ENCODE measurements around the gene ARPC1B. TPM values are rescaled to one million over a fixed set of nuclear protein-coding genes. Genes with fewer than 3 reads are reported as not detected.
A peak's percentile ranks its signal among the peaks of the same experiment; 100 is the strongest.
"Not testable (repeated sequence)": the region's sequence is repeated elsewhere in the genome, so short reads cannot be mapped to it uniquely, and the experiment has no call there.

ARPC1B gene
- total and polyA plus RNA-seq, 3 experiments from 2014 or later = 238 to 821 (median 258) TPM

DNA sequence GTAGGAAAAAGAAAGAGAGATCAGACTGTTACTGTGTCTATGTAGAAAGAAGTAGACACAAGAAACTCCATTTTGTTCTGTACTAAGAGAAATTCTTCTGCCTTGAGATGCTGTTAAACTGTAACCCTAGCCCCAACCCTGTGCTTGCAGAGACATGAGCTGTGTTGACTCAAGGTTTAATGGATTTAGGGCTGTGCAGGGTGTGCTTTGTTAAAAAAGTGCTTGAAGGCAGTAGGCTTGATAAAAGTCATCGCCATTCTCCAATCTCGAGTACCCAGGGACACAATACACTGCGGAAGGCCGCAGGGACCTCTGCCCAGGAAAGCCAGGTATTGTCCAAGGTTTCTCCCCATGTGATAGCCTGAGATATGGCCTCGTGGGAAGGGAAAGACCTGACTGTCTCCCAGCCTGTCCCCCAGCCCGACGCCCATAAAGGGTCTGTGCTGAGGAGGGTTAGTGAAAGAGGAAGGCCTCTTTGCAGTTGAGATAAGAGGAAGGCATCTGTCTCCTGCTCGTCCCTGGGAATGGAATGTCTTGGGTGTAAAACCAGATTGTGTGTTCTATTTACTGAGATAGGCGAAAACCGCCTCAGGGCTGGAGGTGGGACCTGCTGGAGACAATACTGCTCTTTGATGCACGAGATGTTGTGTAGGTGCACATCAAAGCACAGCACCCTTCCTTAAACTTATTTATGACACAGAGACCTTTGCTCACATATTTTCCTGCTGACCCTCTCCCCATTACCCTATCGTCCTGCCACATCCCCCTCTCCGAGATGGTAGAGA is 57.4 kb downstream of the ARPC1B start:
- POLR2A ChIA-PET = not testable (repeated sequence)
- peak overlapping the region in 1 of 8 donors; percentile 35 for H3K27ac Mint-ChIP-seq

GRCh38 chr7:99433158-99433557 is 58.6 kb downstream of the ARPC1B start:
- no peak overlapping the region for H3K27ac ChIP-seq (ENCODE audit: low read depth, low read length)
- H3K4me3 Mint-ChIP-seq = peak overlapping the region in 1 of 7 donors; percentile 40
- H3K27me3 Mint-ChIP-seq = no peaks in the 10 kb centered on the region
- no peaks in the 10 kb centered on the region for H3K27me3 ChIP-seq (ENCODE audit: insufficient read depth, low read length, poor library complexity, severe bottlenecking)
- POLR2A ChIA-PET = no interaction called here
- peak overlapping the region in 2 of 8 donors; percentile 8 to 32 for H3K27ac Mint-ChIP-seq
- H3K36me3 Mint-ChIP-seq = peaks cover 0 to 49% (median 4%) of the 10 kb centered on the region in 3 donors
- CTCF ChIA-PET = no interaction called here
- no peaks in the 10 kb centered on the region for H3K36me3 ChIP-seq (ENCODE audit: insufficient read depth, low read length)
- H3K4me1 Mint-ChIP-seq = peaks cover 0 to 10% (median 4%) of the 10 kb centered on the region in 3 donors
- no peaks in the 10 kb centered on the region for H3K9me3 ChIP-seq (ENCODE audit: low read length)
- H3K9me3 Mint-ChIP-seq = no peaks in the 10 kb centered on the region
- no peak for DNase-seq
- H3K4me3 ChIP-seq (ENCODE audit: low read length) = no peak overlapping the region
- H3K4me1 ChIP-seq (ENCODE audit: insufficient read depth, low read length) = no peaks in the 10 kb centered on the region

More for the DNA sequence above, 57.4 kb downstream of the ARPC1B start:
- H3K27me3 ChIP-seq (ENCODE audit: insufficient read depth, low read length, poor library complexity, severe bottlenecking); DNase-seq; H3K27ac ChIP-seq (ENCODE audit: low read depth, low read length); H3K4me3 ChIP-seq (ENCODE audit: low read length); H3K9me3 ChIP-seq (ENCODE audit: low read length); H3K4me1 Mint-ChIP-seq; H3K4me1 ChIP-seq (ENCODE audit: insufficient read depth, low read length); CTCF ChIA-PET; H3K9me3 Mint-ChIP-seq; H3K36me3 ChIP-seq (ENCODE audit: insufficient read depth, low read length); H3K27me3 Mint-ChIP-seq: not testable (repeated sequence)
- Mint-ChIP-seq H3K36me3 (peaks cover 0 to 53% (median 4%) of the 10 kb centered on the region in 3 donors), H3K4me3 (peak overlapping the region in 1 of 7 donors; percentile 56)

DNA sequence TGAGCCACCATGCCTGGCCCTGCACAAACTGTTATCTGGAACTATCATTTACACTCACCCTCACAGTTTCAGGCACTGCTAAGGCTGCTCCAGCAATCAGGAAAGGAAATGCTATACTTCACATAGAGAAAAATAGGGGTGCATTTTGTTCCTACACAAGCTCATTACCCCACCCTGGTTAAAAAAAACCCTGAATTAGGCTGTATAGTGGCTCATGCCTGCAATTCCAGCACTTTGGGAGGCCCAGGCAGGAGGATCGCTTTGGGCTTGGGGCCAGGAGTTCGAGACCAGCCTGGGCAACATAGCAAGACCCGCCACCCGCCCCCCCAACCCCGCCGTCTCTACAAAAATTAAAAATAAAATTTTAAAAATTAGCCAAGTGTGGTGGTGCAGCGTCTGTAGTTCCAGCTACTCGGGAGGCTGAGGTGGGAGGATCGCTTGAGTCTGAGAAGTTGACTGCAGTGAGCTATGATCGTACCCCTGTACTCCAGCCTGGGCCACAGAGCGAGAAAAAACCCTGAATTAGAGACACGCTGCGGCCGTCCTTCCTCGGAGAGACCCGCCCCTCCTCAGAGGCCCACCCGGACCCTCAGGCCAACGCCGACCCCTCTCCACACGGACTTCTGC is 63.5 kb downstream of the ARPC1B start:
- Histone ChIP-seq H3K4me3 (ENCODE audit: low read length) (peak overlapping the region; percentile 90), H3K36me3 (ENCODE audit: insufficient read depth, low read length) (no peaks in the 10 kb centered on the region), H3K27me3 (ENCODE audit: insufficient read depth, low read length, poor library complexity, severe bottlenecking) (no peaks in the 10 kb centered on the region), H3K27ac (ENCODE audit: low read depth, low read length) (peak overlapping the region; percentile 84), H3K9me3 (ENCODE audit: low read length) (no peaks in the 10 kb centered on the region), H3K4me1 (ENCODE audit: insufficient read depth, low read length) (peaks cover 11% of the 10 kb centered on the region)
- H3K4me3 Mint-ChIP-seq = peak overlapping the region; percentile 94 to 99 (median 97)
- DNase-seq = no peak
- peak overlapping the region; percentile 84 to 98 (median 94) for H3K27ac Mint-ChIP-seq
- ChIA-PET CTCF (interaction anchor here (1.8 kb wide), 1 partner anchor 11 kb away, joined by 6 read pairs; no protein-coding TSS in a partner anchor), POLR2A (interaction anchor here (0.6 to 2.0 kb wide), 10 partner anchors 9 to 1004 kb away, joined by 3 to 10 read pairs (median 4); partner anchors contain the start of genes ARPC1A, BUD31, PDAP1 and ZKSCAN5)
- H3K27me3 Mint-ChIP-seq = no peaks in the 10 kb centered on the region
- H3K4me1 Mint-ChIP-seq = peaks cover 24 to 43% (median 33%) of the 10 kb centered on the region in 3 donors
- H3K36me3 Mint-ChIP-seq = peaks cover 0 to 36% (median 3%) of the 10 kb centered on the region in 3 donors
- H3K9me3 Mint-ChIP-seq = no peaks in the 10 kb centered on the region

DNA sequence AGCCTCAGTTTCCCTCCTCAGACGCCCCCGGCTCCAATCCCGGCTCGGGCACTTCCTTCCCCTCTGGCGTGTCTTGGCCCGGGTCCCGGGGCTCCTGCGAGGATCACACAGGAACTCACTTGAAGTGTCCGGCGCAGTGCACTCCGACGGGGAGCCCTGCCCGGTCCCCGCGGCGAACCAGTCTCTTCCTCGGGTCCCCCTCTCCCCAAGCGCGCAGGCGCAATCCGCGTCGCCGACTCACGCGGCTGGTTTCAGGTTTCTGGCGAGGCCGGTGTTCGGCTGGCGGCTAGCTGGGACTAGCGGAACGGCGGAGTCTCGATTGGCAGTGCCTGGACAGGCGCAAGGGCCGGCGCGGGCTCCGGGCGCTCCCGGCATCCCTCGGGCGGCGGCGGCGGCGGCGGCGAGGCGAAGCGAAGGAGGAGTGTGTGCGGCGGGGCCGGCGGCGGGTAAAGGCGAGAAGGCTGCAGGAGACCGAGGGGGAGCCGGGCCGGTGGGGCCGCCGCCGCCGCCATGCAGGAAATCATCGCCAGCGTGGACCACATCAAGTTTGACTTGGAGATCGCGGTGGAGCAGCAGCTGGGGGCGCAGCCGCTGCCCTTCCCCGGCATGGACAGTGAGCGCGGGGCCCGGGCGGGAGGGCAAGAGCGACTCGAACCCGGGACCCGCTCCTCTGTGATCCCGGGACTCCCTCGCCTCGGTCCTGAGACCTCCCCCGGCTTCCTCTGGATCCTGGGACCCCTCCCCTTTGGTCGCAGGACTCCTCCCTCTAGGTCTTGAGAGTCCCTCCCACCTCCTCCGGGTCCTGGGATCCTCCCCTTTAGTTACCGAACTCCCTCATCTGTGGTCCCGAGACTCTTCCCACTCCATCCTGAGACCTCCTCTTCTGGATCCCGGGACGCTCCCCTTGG is 64.3 kb downstream of the ARPC1B start, which contains the start of the genes CPSF4 and PTCD1:
CPSF4 (plus strand) TSS at position 371 of the 908 bp plus-strand sequence; CDS start at position 511, 140 bp downstream.
PTCD1 (minus strand) TSS at position 226 of the 908 bp plus-strand sequence. CDS start 3,556 bp downstream, outside the sequence.
- POLR2A ChIA-PET = interaction anchor here (0.5 to 2.0 kb wide), 12 partner anchors 8 to 1003 kb away, joined by 3 to 10 read pairs (median 4); partner anchors contain the start of genes ARPC1A, BUD31, PDAP1 and ZKSCAN5
- Mint-ChIP-seq H3K4me3 (peak within 1 kb of the TSS; percentile 94 to 99 (median 97)), H3K9me3 (no peaks in the 10 kb centered on the region), H3K36me3 (peaks cover 0 to 33% (median 2%) of the 10 kb centered on the region in 3 donors), H3K27ac (peak within 1 kb of the TSS; percentile 84 to 98 (median 94)), H3K27me3 (no peaks in the 10 kb centered on the region), H3K4me1 (peaks cover 26 to 46% (median 36%) of the 10 kb centered on the region in 3 donors)
- peaks cover 11% of the 10 kb centered on the region for H3K4me1 ChIP-seq (ENCODE audit: insufficient read depth, low read length)
- peak within 1 kb of the TSS; percentile 90 for H3K4me3 ChIP-seq (ENCODE audit: low read length)
- no peaks in the 10 kb centered on the region for H3K36me3 ChIP-seq (ENCODE audit: insufficient read depth, low read length)
- peak; percentile 76 to 90 (median 81) for DNase-seq
- CTCF ChIA-PET = interaction anchor here (1.8 kb wide), 1 partner anchor 10 kb away, joined by 6 read pairs; no protein-coding TSS in a partner anchor
- peak within 1 kb of the TSS; percentile 84 for H3K27ac ChIP-seq (ENCODE audit: low read depth, low read length)
- no peaks in the 10 kb centered on the region for H3K9me3 ChIP-seq (ENCODE audit: low read length)
- H3K27me3 ChIP-seq (ENCODE audit: insufficient read depth, low read length, poor library complexity, severe bottlenecking) = no peaks in the 10 kb centered on the region

- Mint-ChIP-seq H3K4me3 (peak overlapping the region; percentile 94 to 99 (median 97)), H3K36me3 (peaks cover 0 to 36% (median 2%) of the 10 kb centered on the region in 3 donors), H3K9me3 (no peaks in the 10 kb centered on the region), H3K27ac (peak overlapping the region; percentile 15 to 94 (median 90)), H3K27me3 (no peaks in the 10 kb centered on the region), H3K4me1 (peaks cover 26 to 46% (median 36%) of the 10 kb centered on the region in 3 donors)
- POLR2A ChIA-PET = no interaction called here
- CTCF ChIA-PET = interaction anchor here (1.0 kb wide), 1 partner anchor 31 kb away, joined by 4 read pairs; the partner anchor contains the start of genes BUD31 and PDAP1
- Histone ChIP-seq H3K4me3 (ENCODE audit: low read length) (peak overlapping the region; percentile 90), H3K27me3 (ENCODE audit: insufficient read depth, low read length, poor library complexity, severe bottlenecking) (no peaks in the 10 kb centered on the region), H3K9me3 (ENCODE audit: low read length) (no peaks in the 10 kb centered on the region), H3K4me1 (ENCODE audit: insufficient read depth, low read length) (peaks cover 11% of the 10 kb centered on the region), H3K27ac (ENCODE audit: low read depth, low read length) (no peak overlapping the region), H3K36me3 (ENCODE audit: insufficient read depth, low read length) (peaks cover 7% of the 10 kb centered on the region)
- DNase-seq = no peak
Observed at GRCh38 chr7:99440195-99440594, 65.7 kb downstream of the ARPC1B start.

Other genes starting within 250 kb of the ARPC1B start
- 10 to 100 TPM; 14.8 to 14.9 TPM for gene SMURF1, start 230.6 kb upstream of the ARPC1B start, total RNA-seq
- 2.2 TPM for gene SMURF1, start 230.6 kb upstream of the ARPC1B start, polyA plus RNA-seq
- gene KPNA7, start 166.6 kb upstream of the ARPC1B start, total RNA-seq = not detected
- not detected for gene KPNA7, start 166.6 kb upstream of the ARPC1B start, polyA plus RNA-seq
- gene MYH16, start 101.9 kb upstream of the ARPC1B start, total RNA-seq = not detected
- gene MYH16, start 101.9 kb upstream of the ARPC1B start, polyA plus RNA-seq = not detected
- gene ARPC1A, start 48.8 kb upstream of the ARPC1B start, total RNA-seq = 10 to 100 TPM; 86.5 to 86.6 TPM
- gene ARPC1A, start 48.8 kb upstream of the ARPC1B start, polyA plus RNA-seq = 74.7 TPM
- 100 to 1,000 TPM; 198 to 210 TPM for gene PDAP1, start 33.9 kb downstream of the ARPC1B start, total RNA-seq
- gene PDAP1, start 33.9 kb downstream of the ARPC1B start, polyA plus RNA-seq = 32.8 TPM
- 100 to 1,000 TPM; 185 to 188 TPM for gene BUD31, start 34.2 kb downstream of the ARPC1B start, total RNA-seq
- gene BUD31, start 34.2 kb downstream of the ARPC1B start, polyA plus RNA-seq = 176 TPM
- gene PTCD1, start 64.1 kb downstream of the ARPC1B start, total RNA-seq = 10 to 100 TPM in 1 of 2 experiments, 1 to 10 TPM in 1; 8.4 to 11.4 TPM
- 4.5 TPM for gene PTCD1, start 64.1 kb downstream of the ARPC1B start, polyA plus RNA-seq
- gene CPSF4, start 64.2 kb downstream of the ARPC1B start, total RNA-seq = 10 to 100 TPM; 58.7 to 66.6 TPM
- gene CPSF4, start 64.2 kb downstream of the ARPC1B start, polyA plus RNA-seq = 22.7 TPM
- gene ATP5MF, start 91.4 kb downstream of the ARPC1B start, total RNA-seq = 100 to 1,000 TPM; 438 to 456 TPM
- gene ATP5MF, start 91.4 kb downstream of the ARPC1B start, polyA plus RNA-seq = 439 TPM
- 10 to 100 TPM; 12.3 to 12.5 TPM for gene ZNF789, start 98.2 kb downstream of the ARPC1B start, total RNA-seq
- gene ZNF789, start 98.2 kb downstream of the ARPC1B start, polyA plus RNA-seq = 6.1 TPM
- gene ZNF394, start 125.6 kb downstream of the ARPC1B start, total RNA-seq = 10 to 100 TPM; 34.1 to 35.0 TPM
- gene ZNF394, start 125.6 kb downstream of the ARPC1B start, polyA plus RNA-seq = 65.6 TPM
- 1 to 10 TPM; 8.4 TPM for gene ZKSCAN5, start 129.9 kb downstream of the ARPC1B start, total RNA-seq
- gene ZKSCAN5, start 129.9 kb downstream of the ARPC1B start, polyA plus RNA-seq = 5.0 TPM
- gene FAM200A, start 177.4 kb downstream of the ARPC1B start, total RNA-seq = 1 to 10 TPM; 7.9 to 8.4 TPM
- 7.6 TPM for gene FAM200A, start 177.4 kb downstream of the ARPC1B start, polyA plus RNA-seq
- 10 to 100 TPM; 55.8 to 58.2 TPM for gene ZNF655, start 183.9 kb downstream of the ARPC1B start, total RNA-seq
- gene ZNF655, start 183.9 kb downstream of the ARPC1B start, polyA plus RNA-seq = 91.6 TPM
- gene TMEM225B, start 223.5 kb downstream of the ARPC1B start, total RNA-seq = under 1 TPM; 0.55 to 0.70 TPM
- 1.5 TPM for gene TMEM225B, start 223.5 kb downstream of the ARPC1B start, polyA plus RNA-seq
- gene ZSCAN25, start 242.2 kb downstream of the ARPC1B start, total RNA-seq = 10 to 100 TPM; 26.6 to 27.8 TPM
- gene ZSCAN25, start 242.2 kb downstream of the ARPC1B start, polyA plus RNA-seq = 13.0 TPM

All from CD8-positive, alpha-beta memory T cell (primary cell).